Keratinocyte (primary cell): Measurements from ENCODE around the gene PLD2. TPM values are rescaled to one million over a fixed set of nuclear protein-coding genes. Genes with fewer than 3 reads are reported as not detected.

Experiments used
- DNase-seq: peaks from one replicate; pipeline ENCODE4 v3.0.0-alpha.2; 2011; ENCODE audit warnings: low read depth, missing footprints, low spot score
- FAIRE-seq: peaks from 2 replicates; lab custom pipeline; 2011; peaks lifted over from hg19 to GRCh38; lab: Jason Lieb, UNC
- H2AFZ ChIP-seq: 2 replicates; pipeline ENCODE4 v1.6.0; 2012; ENCODE audit warnings: low read length, control low read depth, inconsistent platforms; ENCODE audit not compliant: control insufficient read depth
- H3K27ac ChIP-seq: 2 replicates; pipeline ENCODE4 v1.5.1; 2011; ENCODE audit warnings: low read length; ENCODE audit not compliant: control insufficient read depth, insufficient read depth
- H3K27me3 ChIP-seq: 3 replicates; pipeline ENCODE4 v1.6.0; 2011; ENCODE audit warnings: low read length; ENCODE audit not compliant: control insufficient read depth, insufficient read depth; ENCODE audit errors: extremely low read depth
- H3K36me3 ChIP-seq, 2 experiments: 2 replicates in 1 of 2; 3 replicates in 1 of 2; pipeline ENCODE4 v1.5.1; 2011; ENCODE audit warnings: low read length in 2 of 2, mild to moderate bottlenecking in 1 of 2; ENCODE audit not compliant: control insufficient read depth in 2 of 2, insufficient read depth in 2 of 2; ENCODE audit errors: extremely low read depth in 1 of 2
- H3K4me1 ChIP-seq: 3 replicates; pipeline ENCODE4 v1.5.1; 2011; ENCODE audit warnings: low read length; ENCODE audit not compliant: control insufficient read depth, insufficient read depth; ENCODE audit errors: extremely low read depth
- H3K4me2 ChIP-seq: 3 replicates; pipeline ENCODE4 v1.6.0; 2011; ENCODE audit warnings: low read depth, low read length; ENCODE audit not compliant: control insufficient read depth, insufficient read depth; ENCODE audit errors: extremely low read depth
- H3K4me3 ChIP-seq, 3 experiments: fragments of 200-600 bp in 1 of 3; sonication (generic) in 1 of 3; 2 replicates in 2 of 3; 3 replicates in 1 of 3; pipeline ENCODE4 v1.5.1; 2011 to 2016; ENCODE audit warnings: low read length in 3 of 3, mild to moderate bottlenecking in 3 of 3, control low read depth in 2 of 3, inconsistent platforms in 1 of 3, low read depth in 1 of 3, mixed read lengths in 1 of 3, mixed run types in 1 of 3, moderate library complexity in 1 of 3; ENCODE audit not compliant: control insufficient read depth in 2 of 3, insufficient read depth in 2 of 3; ENCODE audit errors: extremely low read depth in 1 of 3
- H3K79me2 ChIP-seq: 2 replicates; pipeline ENCODE4 v1.6.0; 2012; ENCODE audit warnings: low read length; ENCODE audit not compliant: control insufficient read depth, insufficient read depth
- H3K9ac ChIP-seq: 3 replicates; pipeline ENCODE4 v1.6.0; 2011; ENCODE audit warnings: low read length; ENCODE audit not compliant: control insufficient read depth, insufficient read depth; ENCODE audit errors: extremely low read depth
- H3K9me1 ChIP-seq: 3 replicates; pipeline ENCODE4 v1.6.0; 2011; ENCODE audit warnings: low read length; ENCODE audit not compliant: control insufficient read depth, insufficient read depth; ENCODE audit errors: extremely low read depth
- H3K9me3 ChIP-seq: 2 replicates; pipeline ENCODE4 v1.5.1; 2012; ENCODE audit warnings: low read depth, low read length; ENCODE audit not compliant: control insufficient read depth
- H4K20me1 ChIP-seq: 3 replicates; pipeline ENCODE4 v1.6.0; 2011; ENCODE audit warnings: low read length; ENCODE audit not compliant: control insufficient read depth, insufficient read depth; ENCODE audit errors: extremely low read depth
- CTCF ChIP-seq, 3 experiments: IDR thresholded peaks in 1 of 3; conservative IDR thresholded peaks in 1 of 3; optimal IDR thresholded peaks in 1 of 3; 2 replicates in 2 of 3; 3 replicates in 1 of 3; pipeline versions ENCODE3 to v1.5.1; 2011; ENCODE audit warnings: low read length in 3 of 3, mild to moderate bottlenecking in 3 of 3, moderate library complexity in 2 of 3, control low read depth in 1 of 3, inconsistent platforms in 1 of 3; ENCODE audit not compliant: insufficient read depth in 2 of 3; ENCODE audit errors: extremely low read depth in 1 of 3
- EZH2 ChIP-seq: IDR thresholded peaks from one replicate; pipeline ENCODE4 v1.6.1; 2012; ENCODE audit warnings: inconsistent platforms, mild to moderate bottlenecking, low read length, moderate library complexity
- dilution Hi-C: fragments of 300-500 bp; cut with MboI; formaldehyde crosslinking; loops from one replicate; pipeline ENCODE4 v1.7.0; 2020; ENCODE audit warnings: low sequenced_read_pairs; ENCODE audit not compliant: extremely low pct_ligation_motif_present
- polyA plus RNA-seq, 5 experiments: library from polyadenylated mRNA; depleted of rRNA in 3 of 5; stranded (reverse) in 3 of 5; stranded (forward) in 1 of 5; unstranded in 1 of 5; fragments of >200 nt; gene quantifications; 1 replicate in 1 of 5; 2 replicates in 3 of 5; 3 replicates in 1 of 5; pipeline versions ENCODE4 v1.2.1 to v1.2.3, GENCODE V29; 2011 to 2012; ENCODE audit warnings: missing spikeins in 2 of 5, low read depth in 1 of 5, low replicate concordance in 1 of 5

PLD2 gene
- polyA plus RNA-seq, 1 donor (not counting 4 experiments of a cell fraction or from before 2014, with no cell fraction given), result 33.3 TPM

GRCh38 chr17:4772235-4772613 is 34.7 kb upstream of the PLD2 start:
- no peaks in the 10 kb centered on the region for H3K9me3 ChIP-seq
- no peak overlapping the region for H3K9ac ChIP-seq
- no peak for DNase-seq
- H2AFZ ChIP-seq, result no peak overlapping the region
- H3K4me3 ChIP-seq, result no peak overlapping the region
- no peaks in the 10 kb centered on the region for H3K36me3 ChIP-seq
- dilution Hi-C loops, result no loop called here
- no peaks in the 10 kb centered on the region for H4K20me1 ChIP-seq
- H3K4me2 ChIP-seq, result no peak overlapping the region
- no peak for TF ChIP-seq EZH2
- no peak for TF ChIP-seq CTCF (optimal IDR thresholded peaks at IDR 0.05 in 1 of 3, IDR thresholded peaks at IDR 0.05 in 1 of 3, conservative IDR thresholded peaks at IDR 0.05 in 1 of 3; ENCODE audit: extremely low read depth in 1 of 3, insufficient read depth in 2 of 3, low read length in 3 of 3)
- FAIRE-seq, result no peak
- H3K27ac ChIP-seq, result no peak overlapping the region
- no peaks in the 10 kb centered on the region for H3K4me1 ChIP-seq
- H3K27me3 ChIP-seq, result peaks cover 13% of the 10 kb centered on the region
- no peaks in the 10 kb centered on the region for H3K79me2 ChIP-seq
- H3K9me1 ChIP-seq, result no peaks in the 10 kb centered on the region

GRCh38 chr17:4777969-4778760 is 28.8 kb upstream of the PLD2 start:
- no peak overlapping the region for H3K9ac ChIP-seq
- no peaks in the 10 kb centered on the region for H3K9me3 ChIP-seq
- DNase-seq (no peak), FAIRE-seq (no peak)
- no peak overlapping the region for H3K4me2 ChIP-seq
- no peak for TF ChIP-seq EZH2
- TF ChIP-seq CTCF (optimal IDR thresholded peaks at IDR 0.05 in 1 of 3, IDR thresholded peaks at IDR 0.05 in 1 of 3, conservative IDR thresholded peaks at IDR 0.05 in 1 of 3; ENCODE audit: extremely low read depth in 1 of 3, insufficient read depth in 2 of 3, low read length in 3 of 3), result no peak
- H3K4me3 ChIP-seq, result no peak overlapping the region
- H3K27ac ChIP-seq, result no peak overlapping the region
- no peaks in the 10 kb centered on the region for H3K36me3 ChIP-seq
- no peak overlapping the region for H2AFZ ChIP-seq
- dilution Hi-C loops, result no loop called here
- no peaks in the 10 kb centered on the region for H3K79me2 ChIP-seq
- H3K4me1 ChIP-seq, result no peaks in the 10 kb centered on the region
- H3K27me3 ChIP-seq, result peaks cover 20% of the 10 kb centered on the region
- no peaks in the 10 kb centered on the region for H4K20me1 ChIP-seq
- no peaks in the 10 kb centered on the region for H3K9me1 ChIP-seq
